Parathyroid adenoma (tissue), 2 donors: ENCODE measurements around the gene CEACAM21.
A peak's percentile ranks its signal among the peaks of the same experiment; 100 is the strongest.

Experiments used
- H2AFZ ChIP-seq: fragments of 300-600 bp; sonication (generic); one replicate; pipeline ENCODE4 v1.7.0; 2017; ENCODE audit warnings: antibody characterized with exemption, mild to moderate bottlenecking
- H3K27ac ChIP-seq: fragments of 300-600 bp; sonication (generic); one replicate; pipeline ENCODE4 v1.7.0; 2017
- H3K27me3 ChIP-seq: fragments of 300-600 bp; sonication (generic); one replicate; pipeline ENCODE4 v1.7.0; 2017; ENCODE audit warnings: low read length; ENCODE audit not compliant: control insufficient read depth, insufficient read depth
- H3K36me3 ChIP-seq: fragments of 300-600 bp; sonication (generic); one replicate; pipeline ENCODE4 v1.7.0; 2017; ENCODE audit warnings: low read length; ENCODE audit not compliant: control insufficient read depth, insufficient read depth
- H3K4me1 ChIP-seq: fragments of 300-600 bp; sonication (generic); one replicate; pipeline ENCODE4 v1.7.0; 2017; ENCODE audit warnings: control low read depth
- H3K4me2 ChIP-seq: fragments of 300-600 bp; sonication (generic); one replicate; pipeline ENCODE4 v1.7.0; 2017; ENCODE audit warnings: low read length
- H3K4me3 ChIP-seq: fragments of 300-600 bp; sonication (generic); one replicate; pipeline ENCODE4 v1.7.0; 2017; ENCODE audit warnings: low read depth, low read length
- H3K79me2 ChIP-seq: fragments of 300-600 bp; sonication (generic); one replicate; pipeline ENCODE4 v1.7.0; 2017; ENCODE audit warnings: control low read depth
- H3K9ac ChIP-seq: fragments of 300-600 bp; sonication (generic); one replicate; pipeline ENCODE4 v1.7.0; 2017; ENCODE audit warnings: mild to moderate bottlenecking
- H3K9me3 ChIP-seq: fragments of 300-600 bp; sonication (generic); one replicate; pipeline ENCODE4 v1.7.0; 2017; ENCODE audit warnings: low read length; ENCODE audit not compliant: control insufficient read depth
- TF ChIP-seq, protein P1 (sequence below): fragments of 300-600 bp; sonication (generic); IDR thresholded peaks from one replicate; pipeline ENCODE4 v1.7.0; 2017; ENCODE audit warnings: antibody characterized with exemption, mild to moderate bottlenecking
- donor health status: primary hyperparathyroidism.

The CEACAM21 gene

DNA sequence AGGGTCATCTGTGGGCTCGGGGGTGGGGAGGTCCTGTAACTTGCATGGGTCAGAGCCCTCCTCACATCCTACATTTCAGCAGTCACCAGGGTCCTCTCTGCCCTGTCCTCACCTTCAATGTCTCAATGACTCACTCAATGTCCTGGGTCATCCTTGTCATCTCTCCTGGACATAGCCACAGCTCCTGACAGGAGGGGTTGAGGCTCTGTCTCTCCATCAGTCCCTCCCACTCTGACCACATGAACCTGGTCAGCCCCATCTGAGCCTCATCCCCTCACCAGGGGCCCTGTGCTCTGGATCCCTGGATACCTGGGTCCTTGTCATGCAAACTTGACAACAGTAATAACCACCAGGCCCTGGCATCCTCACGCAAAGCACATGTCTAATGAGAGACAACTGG is 13.4 kb downstream of the CEACAM21 start:
- no peak overlapping the region for H3K27ac ChIP-seq
- no peaks in the 10 kb centered on the region for H3K9me3 ChIP-seq
- no peak overlapping the region for H3K4me3 ChIP-seq
- no peaks in the 10 kb centered on the region for H3K4me1 ChIP-seq
- H2AFZ ChIP-seq: no peak overlapping the region
- H3K79me2 ChIP-seq: no peaks in the 10 kb centered on the region
- H3K9ac ChIP-seq: no peak overlapping the region
- TF ChIP-seq, protein P1, sequence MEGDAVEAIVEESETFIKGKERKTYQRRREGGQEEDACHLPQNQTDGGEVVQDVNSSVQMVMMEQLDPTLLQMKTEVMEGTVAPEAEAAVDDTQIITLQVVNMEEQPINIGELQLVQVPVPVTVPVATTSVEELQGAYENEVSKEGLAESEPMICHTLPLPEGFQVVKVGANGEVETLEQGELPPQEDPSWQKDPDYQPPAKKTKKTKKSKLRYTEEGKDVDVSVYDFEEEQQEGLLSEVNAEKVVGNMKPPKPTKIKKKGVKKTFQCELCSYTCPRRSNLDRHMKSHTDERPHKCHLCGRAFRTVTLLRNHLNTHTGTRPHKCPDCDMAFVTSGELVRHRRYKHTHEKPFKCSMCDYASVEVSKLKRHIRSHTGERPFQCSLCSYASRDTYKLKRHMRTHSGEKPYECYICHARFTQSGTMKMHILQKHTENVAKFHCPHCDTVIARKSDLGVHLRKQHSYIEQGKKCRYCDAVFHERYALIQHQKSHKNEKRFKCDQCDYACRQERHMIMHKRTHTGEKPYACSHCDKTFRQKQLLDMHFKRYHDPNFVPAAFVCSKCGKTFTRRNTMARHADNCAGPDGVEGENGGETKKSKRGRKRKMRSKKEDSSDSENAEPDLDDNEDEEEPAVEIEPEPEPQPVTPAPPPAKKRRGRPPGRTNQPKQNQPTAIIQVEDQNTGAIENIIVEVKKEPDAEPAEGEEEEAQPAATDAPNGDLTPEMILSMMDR: no peak
- peaks cover 3% of the 10 kb centered on the region for H3K27me3 ChIP-seq
- H3K4me2 ChIP-seq: no peak overlapping the region
- H3K36me3 ChIP-seq: no peaks in the 10 kb centered on the region

DNA sequence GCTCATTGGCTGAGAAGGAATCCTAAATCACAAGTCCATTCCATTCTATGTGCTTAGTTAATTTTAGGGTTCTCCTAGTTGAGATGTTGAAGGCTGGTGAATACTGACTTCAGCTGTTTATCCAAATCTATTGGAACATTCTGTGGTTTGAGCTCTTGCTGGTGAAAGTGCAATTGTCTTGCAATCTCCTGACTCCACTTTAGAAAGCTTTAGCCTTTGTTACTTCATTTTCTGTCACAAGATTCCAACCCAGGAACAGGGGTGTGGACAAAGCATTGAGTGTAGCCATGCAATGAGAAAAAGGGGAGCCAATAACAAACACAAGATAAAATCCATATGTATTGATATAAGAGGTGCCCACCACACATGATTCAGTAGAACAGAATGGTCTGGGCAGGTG is 15.0 kb downstream of the CEACAM21 start:
- Histone ChIP-seq H3K4me2 (no peak overlapping the region), H2AFZ (no peak overlapping the region), H3K9me3 (no peaks in the 10 kb centered on the region), H3K27ac (no peak overlapping the region), H3K36me3 (no peaks in the 10 kb centered on the region), H3K9ac (no peak overlapping the region), H3K79me2 (no peaks in the 10 kb centered on the region), H3K27me3 (peaks cover 3% of the 10 kb centered on the region), H3K4me1 (no peaks in the 10 kb centered on the region), H3K4me3 (no peak overlapping the region)
- TF ChIP-seq, protein P1: no peak

DNA sequence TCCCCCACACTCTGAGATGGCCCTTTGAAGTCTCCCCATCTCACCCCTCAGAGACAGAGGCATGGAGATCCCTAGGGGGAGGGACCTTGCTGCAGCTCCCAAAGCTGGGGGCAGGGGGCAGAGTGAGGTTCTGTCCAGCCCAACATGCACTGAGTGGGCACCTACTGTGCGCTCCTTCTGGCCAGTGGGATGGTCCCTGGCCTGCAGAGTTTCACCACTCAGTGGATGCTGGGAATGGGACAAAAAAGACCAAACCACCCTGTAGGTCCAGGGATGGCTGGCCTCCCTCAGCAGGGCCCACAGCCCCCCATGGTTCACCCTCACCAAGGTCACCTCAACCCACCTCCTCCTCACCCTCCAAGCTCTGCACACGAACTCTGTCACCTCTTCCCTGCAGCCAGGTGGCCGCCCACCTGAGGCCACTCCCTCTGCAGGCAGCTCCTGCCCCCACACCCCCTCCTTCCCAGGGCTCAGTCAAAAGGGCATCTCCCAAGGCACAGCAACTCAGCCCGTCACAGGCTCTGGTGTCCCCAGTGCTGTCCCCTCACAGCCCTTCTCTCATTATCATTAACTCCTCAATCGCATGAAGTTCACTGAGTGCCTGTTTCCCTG is 16.1 kb downstream of the CEACAM21 start:
- Histone ChIP-seq H3K27ac (no peak overlapping the region), H2AFZ (no peak overlapping the region), H3K4me2 (no peak overlapping the region), H3K9me3 (no peaks in the 10 kb centered on the region), H3K36me3 (no peaks in the 10 kb centered on the region), H3K4me1 (no peaks in the 10 kb centered on the region), H3K79me2 (no peaks in the 10 kb centered on the region), H3K4me3 (no peak overlapping the region), H3K27me3 (peaks cover 3% of the 10 kb centered on the region), H3K9ac (no peak overlapping the region)
- TF ChIP-seq, protein P1: no peak

DNA sequence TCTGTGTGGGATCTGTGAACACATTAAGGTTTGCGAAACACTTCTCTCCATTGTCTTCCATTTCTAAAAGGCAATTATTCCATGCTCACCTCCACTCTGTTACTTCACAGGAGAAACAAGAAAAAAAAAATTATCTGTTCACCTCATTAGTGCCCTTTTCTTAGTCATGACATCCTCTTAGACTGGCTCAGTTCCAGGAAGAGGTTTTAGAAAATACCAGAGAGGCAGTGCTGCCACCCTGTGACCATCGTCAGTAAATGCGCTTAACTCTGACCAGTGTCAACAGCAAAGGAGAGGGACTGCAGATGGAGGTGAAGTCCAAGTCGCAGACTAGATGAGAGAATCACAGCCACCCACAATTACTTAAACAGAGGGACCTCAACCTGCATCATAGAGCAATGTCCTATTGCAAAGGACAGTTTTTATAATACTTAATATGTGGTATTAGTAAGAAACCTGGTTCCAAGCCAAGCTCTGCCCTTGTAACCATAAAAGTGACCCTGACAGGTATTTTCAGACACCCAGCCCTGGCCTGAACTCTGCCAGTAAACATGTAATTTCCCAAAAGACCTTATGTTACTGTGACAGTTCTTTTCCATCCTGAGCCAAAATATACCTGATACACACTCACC is 19.4 kb downstream of the CEACAM21 start:
- no peak overlapping the region for H2AFZ ChIP-seq
- TF ChIP-seq, protein P1: peak; percentile 67
- peaks cover under 1% of the 10 kb centered on the region for H3K27me3 ChIP-seq
- no peaks in the 10 kb centered on the region for H3K4me1 ChIP-seq
- H3K4me2 ChIP-seq: no peak overlapping the region
- H3K79me2 ChIP-seq: no peaks in the 10 kb centered on the region
- no peak overlapping the region for H3K4me3 ChIP-seq
- no peak overlapping the region for H3K9ac ChIP-seq
- no peaks in the 10 kb centered on the region for H3K36me3 ChIP-seq
- no peak overlapping the region for H3K27ac ChIP-seq
- no peaks in the 10 kb centered on the region for H3K9me3 ChIP-seq

DNA sequence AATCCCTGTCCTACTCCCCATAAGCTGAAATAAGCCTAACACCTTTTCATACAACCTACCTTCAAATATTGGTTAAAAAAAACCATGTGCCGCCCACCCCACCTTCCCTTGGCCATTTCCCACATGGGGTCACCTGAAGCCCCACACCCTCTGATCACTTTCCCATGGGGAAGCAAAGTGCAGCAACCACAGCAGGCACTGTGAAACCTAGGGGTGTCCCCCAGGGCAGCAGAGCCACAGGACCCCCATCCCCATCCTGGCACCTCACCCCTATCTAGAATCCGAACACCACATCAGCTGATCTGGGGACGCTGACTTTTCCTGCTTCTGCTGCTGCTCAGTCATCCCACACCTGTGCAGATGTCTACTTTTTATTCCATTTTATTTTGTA is 19.9 kb downstream of the CEACAM21 start:
- no peak overlapping the region for H3K27ac ChIP-seq
- H3K36me3 ChIP-seq: no peaks in the 10 kb centered on the region
- no peaks in the 10 kb centered on the region for H3K79me2 ChIP-seq
- no peaks in the 10 kb centered on the region for H3K4me1 ChIP-seq
- H3K9me3 ChIP-seq: no peaks in the 10 kb centered on the region
- H2AFZ ChIP-seq: no peak overlapping the region
- H3K9ac ChIP-seq: no peak overlapping the region
- H3K4me3 ChIP-seq: no peak overlapping the region
- no peaks in the 10 kb centered on the region for H3K27me3 ChIP-seq
- H3K4me2 ChIP-seq: no peak overlapping the region
- TF ChIP-seq, protein P1: no peak
